GM20000 (cell line): ENCODE results near the gene RAD18.

ENCODE experiments used
- DNase-seq: peaks from one replicate; pipeline ENCODE4 v3.0.0; 2012; ENCODE audit warnings: low spot score
- TF ChIP-seq, protein P1 (sequence below): IDR thresholded peaks from 2 replicates; pipeline ENCODE4 v1.5.1; 2012; ENCODE audit warnings: mild to moderate bottlenecking, control low read depth; ENCODE audit errors: extremely low read depth, missing control alignments

RAD18 gene

DNA sequence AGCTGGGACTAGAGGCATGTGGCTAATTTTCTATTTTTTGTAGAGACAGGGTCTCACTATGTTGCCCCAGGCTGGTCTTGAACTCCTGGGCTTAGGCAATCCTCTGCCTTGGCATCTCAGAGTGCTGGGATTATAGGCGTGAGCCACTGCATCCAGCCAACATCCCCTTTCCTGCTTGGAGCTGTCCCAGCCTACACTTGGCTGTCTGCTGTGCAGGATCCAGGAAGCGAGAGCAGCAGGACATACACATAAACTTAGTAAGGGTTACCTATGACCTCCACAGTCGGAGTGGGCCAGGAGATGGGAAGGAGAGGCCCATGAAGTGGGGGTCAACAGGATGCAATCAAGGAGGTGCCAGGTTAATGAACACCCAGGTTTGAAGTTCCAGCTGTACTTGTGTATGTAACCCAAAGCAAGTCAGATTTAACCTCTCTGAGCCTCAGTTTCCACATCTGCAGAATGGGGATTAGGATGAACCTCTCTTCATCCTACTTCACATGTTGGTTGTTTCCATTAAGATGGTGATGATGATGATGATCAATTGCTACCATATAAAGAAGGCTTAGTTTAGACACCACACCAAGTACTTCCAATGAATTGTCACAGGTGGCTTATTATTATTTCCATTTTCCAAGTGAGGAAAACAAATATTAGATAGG, 124.4 kb downstream of the RAD18 start:
- TF ChIP-seq, protein P1, sequence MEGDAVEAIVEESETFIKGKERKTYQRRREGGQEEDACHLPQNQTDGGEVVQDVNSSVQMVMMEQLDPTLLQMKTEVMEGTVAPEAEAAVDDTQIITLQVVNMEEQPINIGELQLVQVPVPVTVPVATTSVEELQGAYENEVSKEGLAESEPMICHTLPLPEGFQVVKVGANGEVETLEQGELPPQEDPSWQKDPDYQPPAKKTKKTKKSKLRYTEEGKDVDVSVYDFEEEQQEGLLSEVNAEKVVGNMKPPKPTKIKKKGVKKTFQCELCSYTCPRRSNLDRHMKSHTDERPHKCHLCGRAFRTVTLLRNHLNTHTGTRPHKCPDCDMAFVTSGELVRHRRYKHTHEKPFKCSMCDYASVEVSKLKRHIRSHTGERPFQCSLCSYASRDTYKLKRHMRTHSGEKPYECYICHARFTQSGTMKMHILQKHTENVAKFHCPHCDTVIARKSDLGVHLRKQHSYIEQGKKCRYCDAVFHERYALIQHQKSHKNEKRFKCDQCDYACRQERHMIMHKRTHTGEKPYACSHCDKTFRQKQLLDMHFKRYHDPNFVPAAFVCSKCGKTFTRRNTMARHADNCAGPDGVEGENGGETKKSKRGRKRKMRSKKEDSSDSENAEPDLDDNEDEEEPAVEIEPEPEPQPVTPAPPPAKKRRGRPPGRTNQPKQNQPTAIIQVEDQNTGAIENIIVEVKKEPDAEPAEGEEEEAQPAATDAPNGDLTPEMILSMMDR, result no peak
- no peak for DNase-seq

DNA sequence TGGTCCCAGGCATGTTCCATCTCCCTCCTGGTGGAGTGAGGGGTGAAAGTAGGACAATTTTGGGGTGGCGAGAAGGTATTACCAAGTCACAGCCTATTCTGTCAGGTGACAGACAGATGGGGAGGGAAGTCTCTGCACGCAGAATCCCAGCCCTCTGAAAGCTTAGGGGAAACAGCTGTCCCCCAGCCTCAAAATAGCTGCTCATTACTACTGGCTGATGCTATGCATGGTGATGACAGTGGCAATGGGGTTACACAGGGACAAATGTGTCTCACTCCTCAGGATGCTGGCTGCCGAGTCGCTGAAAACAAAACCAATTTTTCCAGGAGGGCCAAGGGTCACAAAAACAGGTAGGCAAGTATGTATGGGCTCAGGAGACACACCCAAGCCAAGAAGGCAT, 125.0 kb downstream of the RAD18 start:
- no peak for DNase-seq
- TF ChIP-seq, protein P1, result no peak

DNA sequence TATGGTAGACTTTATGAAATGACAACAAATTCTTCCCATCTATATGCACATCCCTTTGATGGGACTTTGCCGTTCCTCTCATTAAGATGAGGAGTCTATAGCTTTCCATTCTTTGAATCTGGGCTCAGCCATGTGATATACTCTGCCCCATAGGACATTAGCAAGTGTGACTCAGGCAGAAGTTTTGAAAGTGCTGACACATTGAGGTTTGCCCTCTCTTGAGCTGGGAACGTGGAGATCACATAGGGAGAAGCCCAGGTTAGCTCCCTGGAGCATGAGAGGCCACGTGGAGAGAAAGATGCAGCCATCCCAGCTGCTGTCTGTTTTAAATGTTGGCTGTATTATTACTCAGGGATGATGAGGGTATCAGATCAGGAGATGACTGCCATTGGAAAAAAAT, 126.1 kb downstream of the RAD18 start:
- no peak for DNase-seq

DNA sequence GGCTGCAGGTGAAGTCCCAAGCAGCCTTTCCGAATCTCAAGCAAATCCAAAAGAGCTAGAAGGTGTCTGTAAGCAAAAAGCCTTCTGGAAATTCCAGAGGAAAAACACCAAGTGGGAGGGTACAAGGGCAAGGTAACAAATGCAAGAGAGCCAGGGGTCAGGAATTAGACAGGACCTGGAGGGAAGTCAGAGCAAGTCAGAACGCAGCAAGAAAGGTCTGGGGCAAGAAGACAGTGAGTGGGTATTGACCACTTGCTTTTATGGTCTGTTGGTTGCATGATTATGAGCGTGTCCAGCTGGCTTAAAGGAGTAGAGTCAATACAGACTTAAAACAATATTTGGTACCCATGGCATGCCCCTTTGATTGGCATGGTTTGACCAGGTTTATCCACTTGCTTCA, 127.2 kb downstream of the RAD18 start:
- TF ChIP-seq, protein P1, result no peak
- DNase-seq, result no peak

More for the DNA sequence above, 126.1 kb downstream of the RAD18 start:
- TF ChIP-seq, protein P1, result no peak

DNA sequence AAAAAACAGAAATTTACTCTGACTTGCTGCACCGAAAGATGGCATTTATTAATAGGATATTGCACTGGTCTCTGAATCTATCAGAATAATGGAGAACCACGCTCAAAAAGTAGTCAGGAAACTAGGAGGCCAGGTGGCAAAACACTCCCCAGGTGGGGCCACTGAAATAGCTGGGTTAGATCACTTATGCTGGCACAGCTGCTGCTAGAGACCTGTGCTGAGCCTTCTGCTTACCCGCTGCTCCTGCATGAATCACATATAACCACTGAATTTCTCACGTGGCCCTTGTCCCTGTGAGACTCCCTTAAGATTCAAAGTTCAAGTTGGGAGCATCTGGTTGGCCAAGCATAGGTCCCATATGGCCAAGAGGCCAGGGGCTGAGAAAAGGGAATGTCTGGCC, 127.9 kb downstream of the RAD18 start:
- TF ChIP-seq, protein P1, result no peak
- no peak for DNase-seq

DNA sequence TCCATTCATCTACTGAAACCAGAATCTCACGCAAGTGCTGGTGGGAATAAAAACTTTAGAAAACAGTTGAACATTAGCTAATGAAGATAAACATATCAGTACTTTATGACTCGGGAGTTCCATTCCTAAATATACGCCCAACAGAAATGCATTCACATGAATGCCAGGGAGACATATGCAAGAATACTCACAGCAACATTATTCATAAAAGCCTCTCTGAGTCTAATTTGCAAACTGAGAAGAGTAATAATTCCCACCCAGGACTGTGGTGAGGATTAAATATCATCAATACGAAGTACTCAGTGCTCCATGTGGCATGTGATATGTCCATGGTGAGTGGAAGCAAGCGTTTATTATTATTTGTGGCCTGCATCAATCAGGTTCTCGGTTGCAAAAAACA, 128.3 kb downstream of the RAD18 start:
- no peak for DNase-seq
- TF ChIP-seq, protein P1, result no peak

DNA sequence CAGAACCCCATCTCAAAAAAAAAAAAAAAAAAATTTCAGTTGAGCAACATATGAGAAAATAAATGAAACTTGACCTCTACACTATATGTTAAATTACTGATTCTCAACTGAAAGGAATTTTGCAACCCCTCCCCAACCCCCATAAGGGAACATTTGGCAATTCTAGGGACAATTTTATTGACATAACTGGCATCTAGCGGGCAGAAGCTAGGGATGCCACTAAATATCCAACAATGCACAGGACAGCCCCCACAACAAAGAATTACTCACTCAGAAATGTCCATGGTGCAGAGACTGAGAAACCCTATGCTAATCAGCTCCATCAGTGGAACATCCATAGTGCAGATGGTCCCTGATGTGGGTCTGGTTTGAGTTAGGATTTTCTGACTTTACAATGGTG, 135.6 kb downstream of the RAD18 start:
- TF ChIP-seq, protein P1, result no peak
- no peak for DNase-seq
